H9 (cell line): ENCODE measurements around the gene GMPR. TPM values are rescaled to one million over a fixed set of nuclear protein-coding genes. Genes with fewer than 3 reads are reported as not detected.

Source experiments
- DNase-seq: peaks from one replicate; pipeline ENCODE4 v3.0.0-alpha.2; 2017
- H2AFZ ChIP-seq: one replicate; pipeline ENCODE4 v1.6.1; 2013; ENCODE audit warnings: mild to moderate bottlenecking, low read length, control low read depth, moderate library complexity
- H2AK5ac ChIP-seq: 2 replicates; pipeline ENCODE4 v1.6.1; 2013; ENCODE audit warnings: low read length, control low read depth, mixed read lengths; ENCODE audit not compliant: insufficient read length
- H2BK120ac ChIP-seq: one replicate; pipeline ENCODE4 v1.6.1; 2013; ENCODE audit warnings: low read depth, mild to moderate bottlenecking, low read length, control low read depth, inconsistent platforms; ENCODE audit not compliant: poor library complexity, severe bottlenecking
- H2BK12ac ChIP-seq: 2 replicates; pipeline ENCODE4 v1.6.1; 2013; ENCODE audit warnings: low read length, control low read depth, mixed read lengths, low read depth; ENCODE audit not compliant: insufficient read length
- H2BK15ac ChIP-seq: 2 replicates; pipeline ENCODE4 v1.6.1; 2013; ENCODE audit warnings: low read depth, low read length, control low read depth
- H2BK20ac ChIP-seq: one replicate; pipeline ENCODE4 v1.6.1; 2013; ENCODE audit warnings: low read depth, mild to moderate bottlenecking, low read length, control low read depth, inconsistent platforms; ENCODE audit not compliant: poor library complexity, severe bottlenecking
- H2BK5ac ChIP-seq: 2 replicates; pipeline ENCODE4 v1.6.1; 2013; ENCODE audit warnings: low read length, control low read depth, mixed read lengths; ENCODE audit not compliant: insufficient read length
- H3K14ac ChIP-seq: 2 replicates; pipeline ENCODE4 v1.6.1; 2013; ENCODE audit warnings: low read length, control low read depth; ENCODE audit not compliant: insufficient read depth
- H3K18ac ChIP-seq: 2 replicates; pipeline ENCODE4 v1.6.1; 2013; ENCODE audit warnings: low read depth, mild to moderate bottlenecking, mixed read lengths, low read length, control low read depth; ENCODE audit not compliant: insufficient read length
- H3K23ac ChIP-seq: 2 replicates; pipeline ENCODE4 v1.6.1; 2013; ENCODE audit warnings: low read length, control low read depth, mixed read lengths, low read depth; ENCODE audit not compliant: insufficient read length
- H3K23me2 ChIP-seq: 2 replicates; pipeline ENCODE4 v1.6.1; 2013; ENCODE audit warnings: low read depth, mild to moderate bottlenecking, mixed read lengths, low read length, control low read depth; ENCODE audit not compliant: insufficient read length, poor library complexity, severe bottlenecking
- H3K27ac ChIP-seq: 2 replicates; pipeline ENCODE4 v1.5.1; 2013; ENCODE audit warnings: low read length, control low read depth, mixed read lengths, low read depth; ENCODE audit not compliant: insufficient read length
- H3K27me3 ChIP-seq: 2 replicates; pipeline ENCODE4 v1.6.1; 2013; ENCODE audit warnings: low read length, control low read depth, inconsistent platforms; ENCODE audit not compliant: insufficient read depth
- H3K4ac ChIP-seq: 2 replicates; pipeline ENCODE4 v1.6.1; 2013; ENCODE audit warnings: low read depth, mild to moderate bottlenecking, control low read depth, inconsistent platforms, low read length, moderate library complexity
- H3K4me1 ChIP-seq: 2 replicates; pipeline ENCODE4 v1.6.1; 2013; ENCODE audit warnings: low read length, control low read depth, inconsistent platforms; ENCODE audit not compliant: insufficient read depth
- H3K4me2 ChIP-seq: 2 replicates; pipeline ENCODE4 v1.6.1; 2013; ENCODE audit warnings: low read length, control low read depth, mixed read lengths; ENCODE audit not compliant: insufficient read length, insufficient read depth
- H3K56ac ChIP-seq: 2 replicates; pipeline ENCODE4 v1.6.1; 2013; ENCODE audit warnings: low read depth, mild to moderate bottlenecking, mixed read lengths, low read length, control low read depth; ENCODE audit not compliant: insufficient read length
- H3K79me1 ChIP-seq: 2 replicates; pipeline ENCODE4 v1.6.1; 2013; ENCODE audit warnings: low read depth, mild to moderate bottlenecking, moderate library complexity, low read length, control low read depth, inconsistent platforms; ENCODE audit not compliant: insufficient read depth, poor library complexity, severe bottlenecking
- H3K79me2 ChIP-seq: 2 replicates; pipeline ENCODE4 v1.6.1; 2013; ENCODE audit warnings: low read length, control low read depth, inconsistent platforms; ENCODE audit not compliant: insufficient read depth
- H3K9ac ChIP-seq: 2 replicates; pipeline ENCODE4 v1.6.1; 2013; ENCODE audit warnings: low read length, control low read depth, mixed read lengths; ENCODE audit not compliant: insufficient read length; ENCODE audit errors: extremely low read depth
- H3K9me3 ChIP-seq: one replicate; pipeline ENCODE4 v1.6.1; 2013; ENCODE audit warnings: low read depth, low read length, inconsistent platforms; ENCODE audit not compliant: control insufficient read depth
- H3T11ph ChIP-seq: one replicate; pipeline ENCODE4 v1.6.1; 2013; ENCODE audit warnings: mild to moderate bottlenecking, low read length, control low read depth, inconsistent platforms
- H4K20me1 ChIP-seq: one replicate; pipeline ENCODE4 v1.6.1; 2013; ENCODE audit not compliant: control insufficient read depth, insufficient read length, insufficient read depth
- H4K5ac ChIP-seq: 2 replicates; pipeline ENCODE4 v1.6.1; 2013; ENCODE audit warnings: low read depth, mild to moderate bottlenecking, mixed read lengths, low read length, control low read depth; ENCODE audit not compliant: insufficient read length
- H4K8ac ChIP-seq: replicated peaks from 2 replicates; pipeline ENCODE4 v1.6.1; 2013; ENCODE audit warnings: low read length, control low read depth, mixed read lengths, low read depth; ENCODE audit not compliant: insufficient read length
- H4K91ac ChIP-seq: 2 replicates; pipeline ENCODE4 v1.6.1; 2013; ENCODE audit warnings: low read depth, mild to moderate bottlenecking, moderate library complexity, mixed read lengths, low read length, control low read depth; ENCODE audit not compliant: insufficient read length
- H3K27ac Mint-ChIP-seq, 3 experiments: 2 replicates in 2 of 3; 3 replicates in 1 of 3; pipeline ENCODE4 v1.8.0; 2020 to 2021; ENCODE audit warnings: mixed read lengths in 3 of 3, mild to moderate bottlenecking in 1 of 3, moderate library complexity in 1 of 3
- H3K27me3 Mint-ChIP-seq: 2 replicates; pipeline ENCODE4 v1.8.0; 2021; ENCODE audit warnings: low read depth, mild to moderate bottlenecking, moderate library complexity, mixed read lengths
- H3K36me3 Mint-ChIP-seq, 3 experiments: 2 replicates in 2 of 3; 3 replicates in 1 of 3; pipeline ENCODE4 v1.8.0; 2020 to 2021; ENCODE audit warnings: low read depth in 3 of 3, mixed read lengths in 3 of 3; ENCODE audit not compliant: insufficient read depth in 1 of 3
- H3K4me1 Mint-ChIP-seq, 2 experiments: 2 replicates each; pipeline ENCODE4 v1.8.0; 2020; ENCODE audit warnings: mixed read lengths in 2 of 2
- H3K4me3 Mint-ChIP-seq, 2 experiments: 2 replicates in 1 of 2; 3 replicates in 1 of 2; pipeline ENCODE4 v1.8.0; 2020 to 2021; ENCODE audit warnings: mild to moderate bottlenecking in 2 of 2, mixed read lengths in 2 of 2, moderate library complexity in 1 of 2
- H3K9me3 Mint-ChIP-seq, 2 experiments: 2 replicates in 1 of 2; 3 replicates in 1 of 2; pipeline ENCODE4 v1.8.0; 2020; ENCODE audit warnings: mild to moderate bottlenecking in 2 of 2, mixed read lengths in 2 of 2, moderate library complexity in 1 of 2
- WGBS: extraction: QIAGEN DNeasy Blood & Tissue Kit; methylation state at CpG from one replicate; pipeline ENCODE4 v1.1.7; 2013; ENCODE audit warnings: missing lambda C conversion rate, low lambda C conversion rate, mixed read lengths; ENCODE audit not compliant: insufficient read length; ENCODE audit errors: extremely low coverage; 5-methylcytosine and 5-hydroxymethylcytosine counted together
- total RNA-seq: library from RNA; stranded (reverse); gene quantifications from 2 replicates; pipeline ENCODE4 v1.2.1, GENCODE V29; 2021
- TF ChIP-seq, protein P1 (sequence below): fragments of 200-600 bp; sonication (generic); conservative IDR thresholded peaks from 3 replicates; pipeline ENCODE4 v1.8.0; 2021; ENCODE audit warnings: antibody characterized with exemption, mild to moderate bottlenecking

The GMPR gene
- total RNA-seq, 1 experiment from 2014 or later: 0.70 TPM

- H2AFZ ChIP-seq: no peak overlapping the region
- no peak overlapping the region for H2BK12ac ChIP-seq
- H3K27ac Mint-ChIP-seq: no peak overlapping the region
- H3K27me3 ChIP-seq: no peaks in the 10 kb centered on the region
- H2BK120ac ChIP-seq: no peak overlapping the region
- H4K20me1 ChIP-seq: no peaks in the 10 kb centered on the region
- H2AK5ac ChIP-seq: no peak overlapping the region
- H3T11ph ChIP-seq: no peak overlapping the region
- H3K56ac ChIP-seq: no peak overlapping the region
- no peak overlapping the region for H3K4me3 Mint-ChIP-seq
- H4K8ac ChIP-seq: no peak overlapping the region
- no peaks in the 10 kb centered on the region for H3K79me1 ChIP-seq
- no peaks in the 10 kb centered on the region for H3K79me2 ChIP-seq
- no peak overlapping the region for H3K4me2 ChIP-seq
- no peak overlapping the region for H2BK5ac ChIP-seq
- peaks cover 0 to 2% of the 10 kb centered on the region in 2 experiments; a peak in 2 of 5 replicates for H3K9me3 Mint-ChIP-seq
- TF ChIP-seq, protein P1, sequence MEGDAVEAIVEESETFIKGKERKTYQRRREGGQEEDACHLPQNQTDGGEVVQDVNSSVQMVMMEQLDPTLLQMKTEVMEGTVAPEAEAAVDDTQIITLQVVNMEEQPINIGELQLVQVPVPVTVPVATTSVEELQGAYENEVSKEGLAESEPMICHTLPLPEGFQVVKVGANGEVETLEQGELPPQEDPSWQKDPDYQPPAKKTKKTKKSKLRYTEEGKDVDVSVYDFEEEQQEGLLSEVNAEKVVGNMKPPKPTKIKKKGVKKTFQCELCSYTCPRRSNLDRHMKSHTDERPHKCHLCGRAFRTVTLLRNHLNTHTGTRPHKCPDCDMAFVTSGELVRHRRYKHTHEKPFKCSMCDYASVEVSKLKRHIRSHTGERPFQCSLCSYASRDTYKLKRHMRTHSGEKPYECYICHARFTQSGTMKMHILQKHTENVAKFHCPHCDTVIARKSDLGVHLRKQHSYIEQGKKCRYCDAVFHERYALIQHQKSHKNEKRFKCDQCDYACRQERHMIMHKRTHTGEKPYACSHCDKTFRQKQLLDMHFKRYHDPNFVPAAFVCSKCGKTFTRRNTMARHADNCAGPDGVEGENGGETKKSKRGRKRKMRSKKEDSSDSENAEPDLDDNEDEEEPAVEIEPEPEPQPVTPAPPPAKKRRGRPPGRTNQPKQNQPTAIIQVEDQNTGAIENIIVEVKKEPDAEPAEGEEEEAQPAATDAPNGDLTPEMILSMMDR: no peak
- no peak overlapping the region for H2BK20ac ChIP-seq
- no peak overlapping the region for H3K9ac ChIP-seq
- no peak overlapping the region for H3K18ac ChIP-seq
- H3K23me2 ChIP-seq: no peaks in the 10 kb centered on the region
- H2BK15ac ChIP-seq: no peak overlapping the region
- H3K9me3 ChIP-seq: no peaks in the 10 kb centered on the region
- no peak overlapping the region for H3K14ac ChIP-seq
- peaks cover 0 to 2% (median 0%) of the 10 kb centered on the region in 3 experiments; a peak in 1 of 7 replicates for H3K36me3 Mint-ChIP-seq
- H3K4me1 ChIP-seq: no peaks in the 10 kb centered on the region
- H3K4me1 Mint-ChIP-seq: no peaks in the 10 kb centered on the region
- no peak overlapping the region for H4K91ac ChIP-seq
- H4K5ac ChIP-seq: no peak overlapping the region
- no peak overlapping the region for H3K4ac ChIP-seq
- no peak overlapping the region for H3K27ac ChIP-seq
- peaks cover 3% of the 10 kb centered on the region; the same call in 1 of the 2 replicates for H3K27me3 Mint-ChIP-seq
- no CpG with 5 or more reads among the region's 4 CpGs for WGBS
- DNase-seq: no peak
- no peak overlapping the region for H3K23ac ChIP-seq
These were observed 26.1 kb upstream of the GMPR start for GRCh38 chr6:16212276-16212675.
